GM04504 (cell line): Measurements from ENCODE around the gene EPHA5.

Experiments
- DNase-seq: peaks from one replicate; pipeline ENCODE4 v3.0.0-alpha.2; 2012; ENCODE audit warnings: low read depth

EPHA5 gene

GRCh38 chr4:65670331-65671031 is at the start of gene EPHA5:
EPHA5 (minus strand) TSS chr4:65670489; CDS start chr4:65669742, 747 bp downstream.
- DNase-seq = peak; percentile 10

- no peak for DNase-seq
Measured at GRCh38 chr4:65719635-65720034, 49.3 kb upstream of the EPHA5 start.

DNA sequence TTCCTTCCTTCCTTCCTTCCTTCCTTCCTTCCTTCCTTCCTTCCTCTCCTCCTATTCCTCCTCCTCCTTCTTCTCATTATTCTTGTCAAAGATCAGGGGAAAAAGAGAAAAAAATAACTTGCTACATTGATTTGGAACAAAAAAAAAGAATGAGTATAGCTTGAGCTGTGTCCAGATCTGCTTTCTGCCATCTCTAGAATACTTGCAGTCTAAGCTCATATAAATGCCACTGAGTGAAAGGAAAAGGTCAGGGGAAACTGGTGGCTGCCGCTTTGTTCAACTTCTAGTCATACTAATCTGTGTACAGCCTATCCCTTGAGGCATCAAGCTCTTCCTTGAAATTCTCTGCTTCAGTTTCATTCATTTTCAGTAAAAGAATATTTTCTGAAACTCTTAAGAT is 28.3 kb upstream of the EPHA5 start:
- DNase-seq = no peak

GRCh38 chr4:65696436-65696835 is 26.1 kb upstream of the EPHA5 start:
- no peak for DNase-seq

GRCh38 chr4:65671372-65671771 is 1.1 kb upstream of the EPHA5 start:
- no peak for DNase-seq

DNA sequence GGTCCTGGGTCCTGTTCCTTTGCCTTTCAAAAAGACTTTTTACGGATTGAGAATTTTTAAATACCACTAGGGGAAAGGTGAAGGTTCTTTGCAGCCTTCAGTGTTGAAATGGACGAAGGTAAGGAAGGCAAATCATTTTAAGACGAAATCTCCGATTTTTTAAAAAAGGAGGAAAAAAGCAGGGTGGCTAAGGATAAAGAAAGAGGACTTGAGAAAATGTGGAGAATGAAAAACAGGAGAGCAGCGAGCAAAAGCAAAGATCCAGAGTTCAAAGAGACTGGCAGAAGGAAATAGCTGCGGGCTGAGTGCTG is 314 bp downstream of the EPHA5 start:
- DNase-seq = no peak

GRCh38 chr4:65669111-65670019 is 924 bp downstream of the EPHA5 start:
- DNase-seq = no peak

DNA sequence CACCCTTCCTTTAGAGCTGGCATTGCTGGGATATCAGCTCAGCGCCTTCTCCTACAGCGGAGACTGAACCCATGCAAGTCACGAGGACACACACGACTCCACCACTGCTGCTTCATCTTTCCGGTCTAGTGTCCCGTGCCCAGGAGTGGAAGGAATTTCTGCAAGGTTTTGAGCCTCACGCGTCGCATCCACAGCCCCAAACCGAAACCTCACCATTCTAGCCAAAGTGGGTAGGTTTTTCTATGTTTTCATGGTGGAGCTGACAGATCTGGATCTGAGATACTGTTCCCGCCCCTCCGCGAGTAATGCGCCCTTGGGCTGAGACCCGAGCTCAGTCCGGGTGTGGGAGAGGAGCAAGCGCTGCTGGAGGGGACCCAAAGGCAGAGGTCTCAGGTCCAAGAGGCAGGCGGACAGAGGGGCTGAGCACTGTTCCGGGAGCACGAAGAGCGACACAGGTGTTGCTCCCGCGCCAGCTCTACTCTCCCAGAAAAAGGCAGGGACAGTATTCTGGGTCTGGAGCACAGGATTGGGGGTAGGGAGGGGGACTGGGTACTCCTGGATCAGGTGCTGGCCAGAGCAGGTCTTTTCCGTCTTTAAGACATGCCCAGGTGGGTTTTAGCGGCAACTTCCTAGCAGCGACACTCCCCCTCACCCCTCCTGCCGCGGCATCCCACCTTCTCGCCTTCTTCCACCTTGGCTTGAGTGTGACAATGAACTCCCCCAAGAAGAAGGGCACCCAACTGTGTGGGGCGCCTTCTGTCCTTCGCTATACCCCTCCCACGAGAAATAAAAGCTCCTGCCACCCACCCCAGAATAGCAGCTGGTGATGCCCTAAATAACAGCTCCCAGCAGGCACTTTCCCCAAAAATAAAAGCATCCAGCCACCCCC is 1.8 kb downstream of the EPHA5 start:
- no peak for DNase-seq

GRCh38 chr4:65667506-65668041 is 2.7 kb downstream of the EPHA5 start:
- no peak for DNase-seq

GRCh38 chr4:65665771-65666523 is 4.3 kb downstream of the EPHA5 start:
- no peak for DNase-seq

DNA sequence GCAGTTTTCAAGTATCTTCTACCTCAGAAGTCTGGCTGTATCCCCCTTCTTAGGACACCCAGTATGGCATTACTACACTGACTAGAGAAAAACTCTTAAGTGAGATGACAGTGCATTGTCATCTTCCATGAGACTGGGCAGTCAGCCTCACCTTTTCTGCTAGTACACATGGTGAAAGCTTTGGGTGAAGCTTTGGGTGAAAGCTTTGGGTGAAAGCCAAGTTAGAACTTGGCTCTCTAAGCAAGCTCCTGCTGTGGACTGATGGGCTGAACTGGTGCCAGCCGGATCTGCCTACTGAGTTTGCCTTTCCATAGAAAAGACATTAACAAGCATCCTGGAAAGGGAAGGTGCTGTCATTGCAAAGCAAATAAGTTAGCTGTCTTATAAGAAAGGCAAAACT is 8.8 kb downstream of the EPHA5 start:
- DNase-seq = no peak

DNA sequence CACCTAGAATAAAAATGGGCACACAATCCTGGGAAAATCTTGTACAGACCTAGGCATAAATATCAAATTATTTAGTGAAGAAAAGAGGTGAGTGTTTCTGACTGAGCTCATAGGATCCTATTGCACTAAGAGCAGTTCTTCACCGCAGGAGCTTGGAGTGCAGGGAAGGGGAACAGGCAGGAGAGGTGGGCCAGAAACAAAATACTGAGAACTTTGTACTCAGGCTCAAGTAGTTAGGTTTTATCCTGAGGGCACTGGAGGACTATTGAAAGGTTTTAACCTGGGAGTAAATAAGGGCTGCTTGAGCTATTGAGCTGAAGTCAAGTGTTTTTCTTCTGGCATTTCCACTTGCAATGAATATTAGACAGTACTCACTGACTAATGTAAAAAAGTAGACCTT is 12.2 kb downstream of the EPHA5 start:
- DNase-seq = no peak

- DNase-seq = no peak
Measured at GRCh38 chr4:65656008-65656407, 14.3 kb downstream of the EPHA5 start.

DNA sequence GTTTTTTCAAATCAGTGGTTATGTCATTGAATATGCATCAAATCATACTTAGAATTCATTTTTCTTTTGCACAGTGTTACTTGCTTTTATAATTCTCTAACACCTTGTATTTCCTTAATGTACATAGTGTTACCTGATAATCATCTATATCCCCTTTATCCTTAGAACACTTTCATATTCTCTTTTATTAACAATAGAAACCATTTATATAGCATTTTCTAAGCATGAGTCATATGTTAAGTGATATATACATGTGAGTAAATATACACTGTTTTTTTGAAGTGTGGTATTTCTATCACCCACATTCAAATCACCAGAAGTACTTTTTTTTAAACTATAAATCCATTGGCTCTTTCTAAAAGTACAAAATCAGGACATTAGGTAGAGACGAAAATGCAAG is 15.3 kb downstream of the EPHA5 start:
- DNase-seq = no peak

GRCh38 chr4:65653740-65654361 is 16.4 kb downstream of the EPHA5 start:
- DNase-seq = no peak

- no peak for DNase-seq
Measured at GRCh38 chr4:65651751-65652150, 18.5 kb downstream of the EPHA5 start.

DNA sequence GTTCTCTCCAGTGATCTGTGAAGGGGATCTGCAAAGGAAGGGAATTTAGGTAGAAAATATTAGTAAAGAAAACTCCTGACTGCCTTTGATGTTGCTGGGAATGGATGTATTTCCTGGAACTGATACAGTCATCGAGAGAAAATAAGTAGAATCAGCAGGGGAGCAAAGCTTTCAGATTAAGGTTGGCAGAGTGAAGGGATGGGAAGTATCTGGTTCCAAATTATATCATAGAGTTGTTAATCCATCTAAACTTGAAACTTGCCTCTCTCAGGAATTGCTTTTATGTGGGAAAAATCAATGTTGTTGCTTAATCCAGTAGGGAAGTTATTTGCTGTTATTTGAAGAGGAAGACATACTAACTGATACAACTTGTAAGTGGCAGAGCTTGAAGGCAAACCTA is 19.3 kb downstream of the EPHA5 start:
- DNase-seq = no peak

- no peak for DNase-seq
Measured at GRCh38 chr4:65646136-65646535, 24.2 kb downstream of the EPHA5 start.

GRCh38 chr4:65645185-65645584 is 25.1 kb downstream of the EPHA5 start:
- DNase-seq = no peak

DNA sequence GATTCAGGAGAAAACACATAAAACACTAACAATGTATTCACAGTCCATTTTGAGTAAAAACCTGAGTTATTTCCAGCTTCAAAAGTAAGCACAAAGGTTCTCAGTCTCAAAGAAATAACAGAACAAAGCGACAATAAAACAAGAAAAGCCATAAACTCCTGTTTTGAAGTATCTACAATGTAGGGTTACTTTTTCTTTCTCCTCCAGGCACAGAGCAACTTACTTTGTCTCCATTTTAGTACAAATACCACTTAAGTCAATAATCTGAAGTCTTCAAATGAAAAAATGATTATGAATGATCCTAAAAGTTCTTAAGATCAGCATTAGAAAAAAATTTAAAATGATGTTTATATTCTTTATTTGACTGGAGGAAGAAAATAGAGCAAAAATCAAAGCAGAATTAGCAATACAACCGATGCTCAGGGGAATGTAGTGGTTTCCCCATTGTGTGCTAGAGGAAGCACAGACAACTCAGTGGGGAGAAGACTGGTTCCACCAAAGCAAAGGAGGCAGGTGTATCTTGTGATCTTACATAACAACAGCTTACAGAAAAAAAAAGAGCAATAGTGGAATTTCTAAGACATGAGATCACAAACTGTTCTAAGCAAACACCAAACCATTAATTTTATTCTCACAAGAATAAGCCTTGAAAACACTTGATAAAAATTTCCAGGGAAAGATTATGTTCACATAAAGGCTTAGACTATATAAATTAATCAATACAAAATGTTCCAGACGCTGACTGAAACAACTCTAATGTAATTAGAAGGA is 35.1 kb downstream of the EPHA5 start:
- DNase-seq = no peak
